GM08714 (cell line): ENCODE results near the gene KCNQ1OT1.

ENCODE experiments used
- H3K4me3 ChIP-seq: fragments of 200-500 bp; sonication (Bioruptor generic); 2 replicates; pipeline ENCODE4 v1.5.1; 2014; ENCODE audit warnings: mild to moderate bottlenecking, low read length, inconsistent platforms
- ZNF274 ChIP-seq: IDR thresholded peaks from 2 replicates; pipeline ENCODE4 v1.6.1; 2012; ENCODE audit warnings: mild to moderate bottlenecking, low read depth, low read length

The KCNQ1OT1 gene

GRCh38 chr11:2730272-2731129, 30.7 kb upstream of the KCNQ1OT1 start:
- H3K4me3 ChIP-seq: no peak overlapping the region
- no peak for TF ChIP-seq ZNF274

DNA sequence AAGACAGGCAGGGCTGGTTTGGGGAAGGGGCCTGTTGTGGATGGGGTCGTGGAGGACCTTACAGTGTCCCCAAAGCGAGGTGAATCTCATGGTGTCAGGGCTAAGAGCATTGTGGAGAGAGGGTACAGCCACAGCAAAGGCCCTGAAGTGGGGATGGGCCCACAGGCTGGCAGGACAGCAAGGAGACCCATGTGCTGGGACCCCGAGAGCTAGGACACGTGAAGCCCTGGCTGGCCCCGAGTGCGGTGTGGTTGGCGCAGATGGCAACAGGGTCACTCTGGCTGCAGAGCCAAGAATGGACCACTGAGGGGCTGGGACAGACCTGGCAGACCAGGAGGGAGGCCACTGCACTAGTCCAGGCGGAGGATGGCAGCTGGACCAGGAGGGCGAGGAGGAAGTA, 30.0 kb upstream of the KCNQ1OT1 start:
- H3K4me3 ChIP-seq: no peak overlapping the region
- no peak for TF ChIP-seq ZNF274

GRCh38 chr11:2728663-2729332, 29.0 kb upstream of the KCNQ1OT1 start:
- no peak overlapping the region for H3K4me3 ChIP-seq
- no peak for TF ChIP-seq ZNF274

- TF ChIP-seq ZNF274: no peak
- no peak overlapping the region for H3K4me3 ChIP-seq
Observed at GRCh38 chr11:2728128-2728662, 28.4 kb upstream of the KCNQ1OT1 start.

GRCh38 chr11:2726964-2727363, 27.2 kb upstream of the KCNQ1OT1 start:
- H3K4me3 ChIP-seq: no peak overlapping the region
- no peak for TF ChIP-seq ZNF274

DNA sequence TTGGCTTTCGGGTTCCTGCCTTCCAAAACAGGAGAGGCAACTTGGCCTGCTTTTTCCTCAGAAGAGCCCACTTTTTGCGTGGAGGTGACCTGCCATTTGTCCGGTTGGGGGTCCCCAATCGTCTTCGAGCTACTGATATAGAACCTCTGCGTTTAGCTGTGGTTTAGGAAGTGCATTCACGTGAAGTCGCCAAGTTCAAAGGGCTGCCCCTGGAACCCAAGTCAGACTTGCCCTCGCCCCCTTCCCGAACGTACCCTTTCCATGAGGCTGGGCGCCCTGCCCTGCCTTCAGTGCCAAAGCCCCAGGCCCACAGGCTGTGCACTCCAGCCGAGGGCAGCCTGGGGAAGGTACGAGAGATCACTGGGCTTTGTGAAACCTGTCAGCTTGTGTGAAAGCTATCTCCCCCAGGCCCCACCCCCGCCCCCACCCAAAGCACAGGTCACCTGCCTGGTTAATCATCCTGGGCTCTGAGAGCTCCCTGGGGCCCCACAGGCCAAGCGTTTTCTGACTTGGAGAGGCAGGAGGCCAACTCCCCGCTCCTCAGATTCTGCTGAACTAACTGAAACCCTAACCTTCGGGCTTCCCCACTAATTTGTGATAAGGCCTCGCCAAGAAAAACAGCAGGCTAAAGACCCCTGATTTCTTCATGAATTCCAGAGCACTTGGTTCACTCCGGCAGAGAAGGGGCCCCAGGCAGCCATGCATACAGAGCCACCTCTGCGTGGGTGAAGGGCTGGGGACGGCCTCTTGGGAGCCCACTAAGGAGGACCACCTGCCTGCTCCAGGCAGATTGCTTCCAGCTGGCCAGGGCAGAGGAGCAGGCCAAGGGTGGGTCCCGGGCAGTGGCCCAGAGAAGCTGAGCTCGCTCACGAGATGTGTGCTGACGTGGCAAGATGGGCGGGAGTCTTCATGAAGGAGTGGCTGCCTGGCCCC, 25.8 kb upstream of the KCNQ1OT1 start:
- TF ChIP-seq ZNF274: no peak
- H3K4me3 ChIP-seq: no peak overlapping the region

DNA sequence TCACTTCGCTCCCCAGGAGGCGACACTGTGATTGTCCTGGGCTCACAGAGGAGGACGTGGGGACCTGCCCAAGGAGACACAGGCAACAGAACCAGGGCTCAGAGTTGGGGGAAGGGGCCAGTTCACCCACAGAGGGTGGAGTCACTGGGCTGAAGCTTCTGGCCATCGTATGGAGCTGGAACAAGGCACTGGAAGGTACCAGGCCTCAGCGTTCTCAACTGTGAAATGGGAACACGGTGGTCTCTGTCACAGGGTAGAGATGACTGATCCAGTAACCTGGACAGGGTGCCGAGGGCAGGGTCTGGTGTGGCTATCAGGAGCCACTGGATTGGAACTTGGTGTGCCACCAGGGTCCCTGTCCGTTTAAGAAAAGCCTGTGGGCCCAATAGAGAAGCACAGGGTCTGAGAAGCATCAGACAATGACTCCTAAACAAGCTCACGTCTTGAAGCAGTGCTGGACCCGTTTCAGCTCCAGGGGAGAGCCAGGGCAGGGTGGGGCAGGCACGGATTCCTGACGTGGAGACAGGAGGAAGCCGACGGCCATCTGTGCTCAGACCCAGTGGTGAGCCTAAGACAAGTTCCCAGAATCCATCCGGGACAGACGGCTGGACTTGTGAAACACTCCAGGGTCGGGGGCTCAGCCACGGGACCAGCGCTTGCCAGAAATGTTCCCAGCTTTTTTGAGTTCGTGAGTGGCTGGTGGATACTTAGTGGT, 25.0 kb upstream of the KCNQ1OT1 start:
- H3K4me3 ChIP-seq: no peak overlapping the region
- TF ChIP-seq ZNF274: no peak

GRCh38 chr11:2724104-2724503, 24.3 kb upstream of the KCNQ1OT1 start:
- TF ChIP-seq ZNF274: no peak
- no peak overlapping the region for H3K4me3 ChIP-seq

- no peak for TF ChIP-seq ZNF274
- no peak overlapping the region for H3K4me3 ChIP-seq
Observed at GRCh38 chr11:2722955-2723354, 23.2 kb upstream of the KCNQ1OT1 start.

- no peak overlapping the region for H3K4me3 ChIP-seq
- TF ChIP-seq ZNF274: no peak
Observed at GRCh38 chr11:2721210-2721916, 21.6 kb upstream of the KCNQ1OT1 start.

GRCh38 chr11:2719831-2720590, 20.2 kb upstream of the KCNQ1OT1 start:
- TF ChIP-seq ZNF274: no peak
- no peak overlapping the region for H3K4me3 ChIP-seq

GRCh38 chr11:2718817-2719438, 19.1 kb upstream of the KCNQ1OT1 start:
- TF ChIP-seq ZNF274: no peak
- H3K4me3 ChIP-seq: no peak overlapping the region
